ENCODE measurements around the gene SLC16A7. TPM values are rescaled to one million over a fixed set of nuclear protein-coding genes. Genes with fewer than 3 reads are reported as not detected.

The SLC16A7 gene
- total RNA-seq, 4 donors from 2014 or later, result 0.80 to 29.9 (median 12.3) TPM

- H3K9me3 ChIP-seq, result no peaks in the 10 kb centered on the region
- no peaks in the 10 kb centered on the region for H3K27me3 ChIP-seq
- DNase-seq, result no peak
- 72 to 75% methylated on average over 3 of the region's 3 CpGs for WGBS, 2 donors (ENCODE audit: low coverage in 1 of 2)
- no peak for TF ChIP-seq POLR2A (IDR thresholded peaks at IDR 0.05)
- no peak for TF ChIP-seq POLR2AphosphoS5 (IDR thresholded peaks at IDR 0.05)
- H3K4me1 ChIP-seq, result no peaks in the 10 kb centered on the region
- no peak overlapping the region for H3K4me3 ChIP-seq
- no peak overlapping the region for H3K27ac ChIP-seq
- intact Hi-C loops (cut with DNase I; ENCODE audit: low total_unique reads), result no loop called here
- no peaks in the 10 kb centered on the region for H3K36me3 ChIP-seq
- in situ Hi-C loops (cut with MboI; ENCODE audit: low pct_ligation_motif_present in 1 of 4, low pct_unique_long_range_greater_than_20kb in 1 of 4, low sequenced_read_pairs in 3 of 4), result loop anchor here in 1 of 4 donors (25.0 kb wide), 1 partner anchor 415 kb away; no protein-coding TSS in a partner anchor
Observed at GRCh38 chr12:59827767-59828166, 231.9 kb downstream of the SLC16A7 start.

DNA sequence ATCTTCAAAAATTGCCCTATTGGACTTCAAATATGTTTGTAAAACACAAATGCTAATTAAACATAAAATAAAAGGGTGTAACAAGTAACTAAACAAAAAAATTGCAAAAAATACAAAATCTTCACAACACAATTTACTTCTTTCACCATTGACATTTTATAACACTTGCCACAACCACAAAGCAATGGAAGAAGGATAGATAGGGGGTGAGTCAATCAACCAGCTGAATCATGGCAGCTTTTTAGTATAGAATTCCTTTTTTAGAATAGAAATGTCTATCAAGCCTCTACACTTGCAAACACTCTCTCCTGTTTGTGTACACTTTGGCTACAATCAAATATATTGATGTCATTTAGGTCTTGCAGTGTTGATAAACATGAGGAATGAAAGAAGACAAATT lies 232.7 kb downstream of the SLC16A7 start:
- H3K9me3 ChIP-seq, result no peaks in the 10 kb centered on the region
- intact Hi-C loops (cut with DNase I; ENCODE audit: low total_unique reads) (no loop called here), in situ Hi-C loops (cut with MboI; ENCODE audit: low pct_ligation_motif_present in 1 of 4, low pct_unique_long_range_greater_than_20kb in 1 of 4, low sequenced_read_pairs in 3 of 4) (loop anchor here in 1 of 4 donors (25.0 kb wide), 1 partner anchor 416 kb away; no protein-coding TSS in a partner anchor)
- no peaks in the 10 kb centered on the region for H3K36me3 ChIP-seq
- H3K27me3 ChIP-seq, result no peaks in the 10 kb centered on the region
- no peak for DNase-seq
- TF ChIP-seq EP300 (IDR thresholded peaks at IDR 0.05; ENCODE audit: low read depth) (no peak), POLR2A (IDR thresholded peaks at IDR 0.05) (no peak), POLR2AphosphoS5 (IDR thresholded peaks at IDR 0.05) (no peak)
- TF ChIP-seq, protein P1, sequence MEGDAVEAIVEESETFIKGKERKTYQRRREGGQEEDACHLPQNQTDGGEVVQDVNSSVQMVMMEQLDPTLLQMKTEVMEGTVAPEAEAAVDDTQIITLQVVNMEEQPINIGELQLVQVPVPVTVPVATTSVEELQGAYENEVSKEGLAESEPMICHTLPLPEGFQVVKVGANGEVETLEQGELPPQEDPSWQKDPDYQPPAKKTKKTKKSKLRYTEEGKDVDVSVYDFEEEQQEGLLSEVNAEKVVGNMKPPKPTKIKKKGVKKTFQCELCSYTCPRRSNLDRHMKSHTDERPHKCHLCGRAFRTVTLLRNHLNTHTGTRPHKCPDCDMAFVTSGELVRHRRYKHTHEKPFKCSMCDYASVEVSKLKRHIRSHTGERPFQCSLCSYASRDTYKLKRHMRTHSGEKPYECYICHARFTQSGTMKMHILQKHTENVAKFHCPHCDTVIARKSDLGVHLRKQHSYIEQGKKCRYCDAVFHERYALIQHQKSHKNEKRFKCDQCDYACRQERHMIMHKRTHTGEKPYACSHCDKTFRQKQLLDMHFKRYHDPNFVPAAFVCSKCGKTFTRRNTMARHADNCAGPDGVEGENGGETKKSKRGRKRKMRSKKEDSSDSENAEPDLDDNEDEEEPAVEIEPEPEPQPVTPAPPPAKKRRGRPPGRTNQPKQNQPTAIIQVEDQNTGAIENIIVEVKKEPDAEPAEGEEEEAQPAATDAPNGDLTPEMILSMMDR (IDR thresholded peaks at IDR 0.05), result no peak
- no peak overlapping the region for H3K27ac ChIP-seq
- H3K4me3 ChIP-seq, result no peak overlapping the region
- H3K4me1 ChIP-seq, result no peaks in the 10 kb centered on the region

GRCh38 chr12:59833408-59833807 lies 237.6 kb downstream of the SLC16A7 start:
- intact Hi-C loops (cut with DNase I; ENCODE audit: low total_unique reads) (no loop called here), in situ Hi-C loops (cut with MboI; ENCODE audit: low pct_ligation_motif_present in 1 of 4, low pct_unique_long_range_greater_than_20kb in 1 of 4, low sequenced_read_pairs in 3 of 4) (loop anchor here in 1 of 4 donors (25.0 kb wide), 1 partner anchor 421 kb away; no protein-coding TSS in a partner anchor)
- Histone ChIP-seq H3K27ac (no peak overlapping the region), H3K27me3 (no peaks in the 10 kb centered on the region), H3K4me3 (no peak overlapping the region), H3K4me1 (no peaks in the 10 kb centered on the region), H3K9me3 (no peaks in the 10 kb centered on the region), H3K36me3 (no peaks in the 10 kb centered on the region)
- WGBS, 2 donors (ENCODE audit: low coverage in 1 of 2), result 53 to 71% methylated on average over 2 to 3 of the region's 3 CpGs
- TF ChIP-seq POLR2A (IDR thresholded peaks at IDR 0.05), result no peak
- no peak for TF ChIP-seq POLR2AphosphoS5 (IDR thresholded peaks at IDR 0.05)
- TF ChIP-seq EP300 (IDR thresholded peaks at IDR 0.05; ENCODE audit: low read depth), result no peak
- TF ChIP-seq, protein P1 (IDR thresholded peaks at IDR 0.05), result no peak
- DNase-seq, result no peak

DNA sequence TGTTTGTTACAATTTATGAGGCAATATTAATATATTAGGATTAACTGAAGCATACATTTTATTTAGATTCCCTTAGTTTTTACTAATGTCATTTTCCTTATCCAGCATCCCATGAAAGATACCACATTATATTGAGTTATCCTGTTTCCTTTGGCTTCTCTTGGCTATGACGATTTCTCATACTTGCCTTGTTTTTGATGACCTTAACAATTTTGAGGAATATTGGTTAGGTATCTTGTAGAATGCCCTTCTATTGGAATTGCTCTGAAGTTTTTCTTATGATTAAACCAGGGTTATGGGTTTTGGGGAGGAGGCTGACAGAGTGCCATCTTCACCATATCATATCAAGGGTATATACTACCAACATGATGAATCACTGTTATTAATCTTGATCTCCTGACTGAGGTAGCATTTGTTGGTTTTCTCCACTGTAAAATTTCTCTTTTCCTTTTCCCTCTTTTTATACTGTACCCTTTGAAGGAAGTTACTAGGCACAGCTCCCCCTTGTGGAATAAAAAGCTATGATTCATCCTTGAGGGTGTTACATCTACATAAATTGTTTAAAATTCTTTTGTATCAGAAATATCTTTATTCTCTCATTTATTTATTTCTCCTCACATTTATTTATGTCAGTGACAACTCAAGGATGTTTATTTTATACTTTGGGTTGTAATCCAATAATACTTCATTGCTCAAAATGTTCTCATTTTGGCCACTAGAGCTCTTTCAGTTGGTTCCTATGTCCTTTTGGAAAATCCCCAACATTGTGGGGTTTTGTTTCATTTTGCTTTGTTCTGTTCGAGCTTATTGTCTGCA lies 239.0 kb downstream of the SLC16A7 start:
- in situ Hi-C loops (cut with MboI; ENCODE audit: low pct_ligation_motif_present in 1 of 4, low pct_unique_long_range_greater_than_20kb in 1 of 4, low sequenced_read_pairs in 3 of 4), result loop anchor here in 1 of 4 donors (25.0 kb wide), 1 partner anchor 423 kb away; no protein-coding TSS in a partner anchor
- no peak for DNase-seq
- Histone ChIP-seq H3K4me3 (no peak overlapping the region), H3K4me1 (no peaks in the 10 kb centered on the region), H3K36me3 (no peaks in the 10 kb centered on the region), H3K27ac (no peak overlapping the region), H3K9me3 (no peaks in the 10 kb centered on the region), H3K27me3 (no peaks in the 10 kb centered on the region)
- intact Hi-C loops (cut with DNase I; ENCODE audit: low total_unique reads), result no loop called here
- no peak for TF ChIP-seq POLR2A (IDR thresholded peaks at IDR 0.05)
- TF ChIP-seq POLR2AphosphoS5 (IDR thresholded peaks at IDR 0.05), result no peak
- TF ChIP-seq EP300 (IDR thresholded peaks at IDR 0.05; ENCODE audit: low read depth), result no peak
- TF ChIP-seq, protein P1 (IDR thresholded peaks at IDR 0.05), result peak; percentile 28 to 55 (median 38)
- WGBS, 2 donors (ENCODE audit: low coverage in 1 of 2), result 28 to 61% methylated on average over 2 of the region's 2 CpGs

Small RNAs within 50 kb of the gene (small RNA-seq; reads per million reads assigned to genes)
- gene AC079905.2 (0 reads per million in 4 donors), gene RNU4-20P (0 reads per million in 4 donors)
